RWPE2 (cell line): ENCODE data around the gene ETNPPL.

Experiments used
- ATAC-seq: fragments of 200-7000 bp; cut with Tn5 transposase; 3 replicates; pipeline ENCODE4 v1.9.1; 2021; ENCODE audit warnings: low read depth
- DNase-seq: peaks from one replicate; pipeline ENCODE4 v3.0.0-alpha.2; 2020; ENCODE audit warnings: low spot score
- H3K27ac ChIP-seq: fragments of 450-650 bp; 2 replicates; pipeline ENCODE4 v1.5.1; 2017; ENCODE audit warnings: mild to moderate bottlenecking; ENCODE audit not compliant: poor library complexity, severe bottlenecking
- H3K27me3 ChIP-seq: fragments of 250-450 bp; sonication (Bioruptor Pico); 2 replicates; pipeline ENCODE4 v1.5.1; 2021; ENCODE audit warnings: mild to moderate bottlenecking, moderate library complexity; ENCODE audit not compliant: insufficient read depth, poor library complexity, severe bottlenecking
- H3K36me3 ChIP-seq: fragments of 250-450 bp; sonication (Bioruptor Pico); 2 replicates; pipeline ENCODE4 v1.5.1; 2020; ENCODE audit warnings: low read depth, mild to moderate bottlenecking, moderate library complexity
- H3K4me1 ChIP-seq: fragments of 250-450 bp; sonication (Bioruptor Pico); 2 replicates; pipeline ENCODE4 v1.5.1; 2021; ENCODE audit warnings: mild to moderate bottlenecking, moderate library complexity; ENCODE audit not compliant: insufficient read depth, poor library complexity, severe bottlenecking
- H3K4me3 ChIP-seq: fragments of 250-450 bp; sonication (Bioruptor Pico); 2 replicates; pipeline ENCODE4 v1.5.1; 2021; ENCODE audit warnings: mild to moderate bottlenecking, moderate library complexity; ENCODE audit not compliant: severe bottlenecking
- H3K9me3 ChIP-seq: fragments of 250-450 bp; sonication (Bioruptor Pico); 2 replicates; pipeline ENCODE4 v1.5.1; 2021; ENCODE audit warnings: mild to moderate bottlenecking, moderate library complexity; ENCODE audit not compliant: severe bottlenecking
- CTCF ChIP-seq: fragments of 450-650 bp; IDR thresholded peaks from one replicate; pipeline ENCODE4 v1.5.1; 2017; ENCODE audit warnings: mild to moderate bottlenecking, moderate library complexity; ENCODE audit not compliant: poor library complexity, severe bottlenecking

Gene ETNPPL

GRCh38 chr4:108777388-108777787 lies 14.5 kb upstream of the ETNPPL start:
- Histone ChIP-seq H3K4me1 (no peaks in the 10 kb centered on the region), H3K27me3 (no peaks in the 10 kb centered on the region), H3K36me3 (no peaks in the 10 kb centered on the region), H3K27ac (no peak overlapping the region), H3K9me3 (no peaks in the 10 kb centered on the region), H3K4me3 (no peak overlapping the region)
- no peak for TF ChIP-seq CTCF
- no peak for DNase-seq
- ATAC-seq = no peak

- no peak for TF ChIP-seq CTCF
- Histone ChIP-seq H3K27ac (no peak overlapping the region), H3K36me3 (no peaks in the 10 kb centered on the region), H3K9me3 (no peaks in the 10 kb centered on the region), H3K4me3 (no peak overlapping the region), H3K4me1 (no peaks in the 10 kb centered on the region), H3K27me3 (no peaks in the 10 kb centered on the region)
- DNase-seq (no peak), ATAC-seq (no peak)
Observed at GRCh38 chr4:108775921-108776320, 13.1 kb upstream of the ETNPPL start.

- TF ChIP-seq CTCF = no peak
- no peak for DNase-seq
Observed at GRCh38 chr4:108774809-108775530, 12.1 kb upstream of the ETNPPL start.

GRCh38 chr4:108772402-108772801 lies 9.5 kb upstream of the ETNPPL start:
- Histone ChIP-seq H3K4me1 (no peaks in the 10 kb centered on the region), H3K9me3 (no peaks in the 10 kb centered on the region), H3K36me3 (no peaks in the 10 kb centered on the region), H3K4me3 (no peak overlapping the region), H3K27me3 (no peaks in the 10 kb centered on the region), H3K27ac (no peak overlapping the region)
- ATAC-seq = no peak
- DNase-seq = no peak
- TF ChIP-seq CTCF = no peak

More at GRCh38 chr4:108774809-108775530, 12.1 kb upstream of the ETNPPL start:
- peak; percentile 35; the same call in 1 of the 3 replicates for ATAC-seq
- Histone ChIP-seq H3K27me3 (no peaks in the 10 kb centered on the region), H3K27ac (no peak overlapping the region), H3K4me1 (no peaks in the 10 kb centered on the region), H3K9me3 (no peaks in the 10 kb centered on the region), H3K4me3 (no peak overlapping the region), H3K36me3 (no peaks in the 10 kb centered on the region)

GRCh38 chr4:108766058-108766457 lies 3.2 kb upstream of the ETNPPL start:
- H3K4me3 ChIP-seq = no peak overlapping the region
- no peak for TF ChIP-seq CTCF
- H3K27me3 ChIP-seq = peaks cover 28% of the 10 kb centered on the region
- H3K9me3 ChIP-seq = no peaks in the 10 kb centered on the region
- no peaks in the 10 kb centered on the region for H3K4me1 ChIP-seq
- DNase-seq (no peak), ATAC-seq (no peak)
- no peaks in the 10 kb centered on the region for H3K36me3 ChIP-seq
- no peak overlapping the region for H3K27ac ChIP-seq
